Measurements from ENCODE around the gene RASSF8.

- no peak for TF ChIP-seq EZH2phosphoT487 (conservative IDR thresholded peaks at IDR 0.05; ENCODE audit: low read length)
- no peak for TF ChIP-seq CTCF (IDR thresholded peaks at IDR 0.05; ENCODE audit: insufficient read depth, low read length, poor library complexity, severe bottlenecking)
Measured at GRCh38 chr12:25994901-25995625, 36.6 kb downstream of the RASSF8 start.

All from SU-DHL-6 (cell line).